Breast epithelium (tissue), 4 donors: ENCODE results near the gene FTH1. TPM values are rescaled to one million over a fixed set of nuclear protein-coding genes. Genes with fewer than 3 reads are reported as not detected.

ENCODE experiments used
- DNase-seq, 2 donors: peaks; one replicate each; pipeline ENCODE4 v3.0.0-alpha.2; 2019; ENCODE audit warnings: low spot score in 2 of 2
- H3K27ac ChIP-seq, 2 donors: fragments of 200-600 bp; sonication (generic) in 1 of 2; one replicate each; pipeline ENCODE4 v1.5.1; 2016 to 2019; ENCODE audit warnings: mild to moderate bottlenecking in 1 of 2
- H3K27me3 ChIP-seq, 2 donors: fragments of 200-600 bp; sonication (generic) in 1 of 2; one replicate each; pipeline versions ENCODE4 v1.5.1 to v1.6.0; 2017 to 2019; ENCODE audit warnings: control low read depth in 1 of 2, mild to moderate bottlenecking in 1 of 2
- H3K36me3 ChIP-seq: fragments of 200-600 bp; one replicate; pipeline ENCODE4 v1.5.1; 2019
- H3K4me1 ChIP-seq, 2 donors: fragments of 200-600 bp; sonication (generic); one replicate each; pipeline ENCODE4 v1.5.1; 2016 to 2019; ENCODE audit warnings: control low read depth in 1 of 2
- H3K4me3 ChIP-seq, 3 donors: fragments of 200-600 bp; sonication (generic); 1 replicate in 2 of 3; 2 replicates in 1 of 3; pipeline ENCODE4 v1.5.1; 2016 to 2019; ENCODE audit warnings: mild to moderate bottlenecking in 3 of 3, moderate library complexity in 2 of 3
- H3K9me3 ChIP-seq, 2 donors: fragments of 200-600 bp; sonication (generic) in 1 of 2; one replicate each; pipeline ENCODE4 v1.5.1; 2016 to 2019; ENCODE audit warnings: control low read depth in 1 of 2
- POLR2A ChIP-seq: fragments of 450-650 bp; IDR thresholded peaks from one replicate; pipeline ENCODE4 v1.6.1; 2016; ENCODE audit warnings: antibody characterized with exemption, mild to moderate bottlenecking, moderate library complexity
- POLR2AphosphoS5 ChIP-seq, 3 donors: sonication (generic); formaldehyde crosslinking; IDR thresholded peaks; one replicate each; pipeline ENCODE4 v1.6.1; 2017; ENCODE audit warnings: antibody characterized with exemption in 3 of 3
- intact Hi-C: fragments of 100-400 bp; cut with DNase I; formaldehyde crosslinking; loops from one replicate; pipeline ENCODE4 v1.15.1; 2023; ENCODE audit warnings: low total_unique reads
- total RNA-seq, 3 donors: library from RNA; depleted of rRNA; stranded (reverse); fragments of >200 nt; gene quantifications; one replicate each; pipeline ENCODE4 v1.1.0, GENCODE V29; 2016
- TF ChIP-seq, protein P1 (sequence below), 3 donors: fragments of 450-650 bp; IDR thresholded peaks; one replicate each; pipeline ENCODE4 v1.5.1; 2016 to 2017; ENCODE audit warnings: antibody characterized with exemption in 3 of 3, mild to moderate bottlenecking in 3 of 3, moderate library complexity in 3 of 3

FTH1 gene
- total RNA-seq, 3 donors from 2014 or later: 2,151 to 6,439 (median 3,491) TPM

DNA sequence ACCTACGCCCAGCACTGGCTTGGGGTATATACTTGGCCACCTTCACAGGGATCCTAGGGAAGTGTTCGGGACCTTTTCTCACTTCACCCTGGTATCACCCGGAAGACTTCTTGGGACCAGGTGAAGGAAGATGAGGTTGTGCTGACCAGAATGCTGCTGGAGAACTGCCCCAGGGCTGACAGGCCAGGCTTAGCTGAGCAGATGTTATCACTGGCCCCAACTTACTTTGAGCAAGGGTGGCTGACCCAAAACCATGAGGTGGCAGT is 4.5 kb downstream of the FTH1 start:
- H3K27me3 ChIP-seq: no peaks in the 10 kb centered on the region
- intact Hi-C loops: no loop called here
- peak overlapping the region; percentile 98 to 100 for H3K27ac ChIP-seq
- TF ChIP-seq, protein P1, sequence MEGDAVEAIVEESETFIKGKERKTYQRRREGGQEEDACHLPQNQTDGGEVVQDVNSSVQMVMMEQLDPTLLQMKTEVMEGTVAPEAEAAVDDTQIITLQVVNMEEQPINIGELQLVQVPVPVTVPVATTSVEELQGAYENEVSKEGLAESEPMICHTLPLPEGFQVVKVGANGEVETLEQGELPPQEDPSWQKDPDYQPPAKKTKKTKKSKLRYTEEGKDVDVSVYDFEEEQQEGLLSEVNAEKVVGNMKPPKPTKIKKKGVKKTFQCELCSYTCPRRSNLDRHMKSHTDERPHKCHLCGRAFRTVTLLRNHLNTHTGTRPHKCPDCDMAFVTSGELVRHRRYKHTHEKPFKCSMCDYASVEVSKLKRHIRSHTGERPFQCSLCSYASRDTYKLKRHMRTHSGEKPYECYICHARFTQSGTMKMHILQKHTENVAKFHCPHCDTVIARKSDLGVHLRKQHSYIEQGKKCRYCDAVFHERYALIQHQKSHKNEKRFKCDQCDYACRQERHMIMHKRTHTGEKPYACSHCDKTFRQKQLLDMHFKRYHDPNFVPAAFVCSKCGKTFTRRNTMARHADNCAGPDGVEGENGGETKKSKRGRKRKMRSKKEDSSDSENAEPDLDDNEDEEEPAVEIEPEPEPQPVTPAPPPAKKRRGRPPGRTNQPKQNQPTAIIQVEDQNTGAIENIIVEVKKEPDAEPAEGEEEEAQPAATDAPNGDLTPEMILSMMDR (IDR thresholded peaks at IDR 0.05): no peak
- TF ChIP-seq POLR2AphosphoS5 (IDR thresholded peaks at IDR 0.05): peak in 1 of 3 donors; percentile 75
- H3K36me3 ChIP-seq: no peaks in the 10 kb centered on the region
- peaks cover 9 to 10% of the 10 kb centered on the region in 2 donors for H3K4me1 ChIP-seq
- peak overlapping the region in 1 of 3 donors; percentile 85 for H3K4me3 ChIP-seq
- DNase-seq: no peak
- H3K9me3 ChIP-seq: no peaks in the 10 kb centered on the region

DNA sequence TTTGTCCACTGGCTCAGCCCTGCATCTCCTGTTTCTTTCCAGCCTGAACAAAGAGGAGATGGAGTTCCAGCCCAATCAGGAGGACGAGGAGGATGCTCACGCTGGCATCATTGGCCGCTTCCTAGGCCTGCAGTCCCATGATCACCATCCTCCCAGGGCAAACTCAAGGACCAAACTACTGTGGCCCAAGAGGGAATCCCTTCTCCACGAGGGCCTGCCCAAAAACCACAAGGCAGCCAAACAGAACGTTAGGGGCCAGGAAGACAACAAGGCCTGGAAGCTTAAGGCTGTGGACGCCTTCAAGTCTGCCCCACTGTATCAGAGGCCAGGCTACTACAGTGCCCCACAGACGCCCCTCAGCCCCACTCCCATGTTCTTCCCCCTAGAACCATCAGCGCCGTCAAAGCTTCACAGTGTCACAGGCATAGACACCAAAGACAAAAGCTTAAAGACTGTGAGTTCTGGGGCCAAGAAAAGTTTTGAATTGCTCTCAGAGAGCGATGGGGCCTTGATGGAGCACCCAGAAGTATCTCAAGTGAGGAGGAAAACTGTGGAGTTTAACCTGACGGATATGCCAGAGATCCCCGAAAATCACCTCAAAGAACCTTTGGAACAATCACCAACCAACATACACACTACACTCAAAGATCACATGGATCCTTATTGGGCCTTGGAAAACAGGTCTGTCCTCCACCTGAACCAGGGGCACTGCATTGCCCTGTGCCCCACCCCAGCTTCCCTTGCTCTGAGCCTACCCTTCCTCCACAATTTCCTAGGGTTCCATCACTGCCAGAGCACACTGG is 5.0 kb downstream of the FTH1 start:
- H3K27ac ChIP-seq: peak overlapping the region; percentile 98 to 100
- no peaks in the 10 kb centered on the region for H3K27me3 ChIP-seq
- TF ChIP-seq POLR2A (no peak), POLR2AphosphoS5 (IDR thresholded peaks at IDR 0.05) (no peak)
- TF ChIP-seq, protein P1 (IDR thresholded peaks at IDR 0.05): no peak
- H3K4me1 ChIP-seq: peaks cover 9 to 10% of the 10 kb centered on the region in 2 donors
- H3K4me3 ChIP-seq: peak overlapping the region in 1 of 3 donors; percentile 85
- H3K36me3 ChIP-seq: no peaks in the 10 kb centered on the region
- no peaks in the 10 kb centered on the region for H3K9me3 ChIP-seq
- intact Hi-C loops: no loop called here
- DNase-seq: no peak

DNA sequence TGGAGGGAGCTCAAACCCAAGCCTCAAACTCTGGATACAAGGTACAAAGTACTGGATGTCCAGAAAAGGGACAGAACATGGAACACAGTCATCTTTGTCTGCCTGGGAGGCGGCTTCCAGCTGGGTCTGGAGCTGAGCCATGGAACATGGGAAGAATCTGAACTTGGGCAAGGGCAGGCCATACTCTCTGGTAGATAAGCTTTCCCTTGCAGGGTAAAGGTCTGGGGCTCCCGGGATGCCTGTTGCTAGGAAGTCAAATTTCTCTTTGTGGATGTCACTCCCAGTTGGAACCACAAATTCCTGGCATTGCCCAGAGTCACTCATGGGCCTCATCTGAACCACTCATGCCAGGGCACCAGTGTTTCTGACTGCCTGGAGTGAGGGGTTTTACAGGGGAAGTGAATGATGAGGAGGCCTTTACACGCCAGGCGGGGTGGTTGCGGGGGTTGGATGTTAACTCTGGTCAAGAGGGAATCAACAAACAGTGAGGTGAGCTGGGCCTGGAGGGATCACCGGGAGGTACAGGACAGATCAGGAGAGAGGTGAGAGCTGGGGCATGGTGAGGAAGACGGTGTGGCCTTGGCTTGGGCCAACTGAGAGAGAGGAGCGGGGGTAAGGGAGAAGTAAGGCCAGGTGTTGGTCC is 5.7 kb downstream of the FTH1 start:
- Histone ChIP-seq H3K9me3 (no peaks in the 10 kb centered on the region), H3K4me3 (no peak overlapping the region), H3K27ac (peak overlapping the region; percentile 98 to 100), H3K4me1 (peaks cover 9 to 10% of the 10 kb centered on the region in 2 donors), H3K36me3 (no peaks in the 10 kb centered on the region), H3K27me3 (no peaks in the 10 kb centered on the region)
- no peak for TF ChIP-seq POLR2AphosphoS5 (IDR thresholded peaks at IDR 0.05)
- TF ChIP-seq POLR2A: no peak
- TF ChIP-seq, protein P1 (IDR thresholded peaks at IDR 0.05): no peak
- intact Hi-C loops: no loop called here
- no peak for DNase-seq

DNA sequence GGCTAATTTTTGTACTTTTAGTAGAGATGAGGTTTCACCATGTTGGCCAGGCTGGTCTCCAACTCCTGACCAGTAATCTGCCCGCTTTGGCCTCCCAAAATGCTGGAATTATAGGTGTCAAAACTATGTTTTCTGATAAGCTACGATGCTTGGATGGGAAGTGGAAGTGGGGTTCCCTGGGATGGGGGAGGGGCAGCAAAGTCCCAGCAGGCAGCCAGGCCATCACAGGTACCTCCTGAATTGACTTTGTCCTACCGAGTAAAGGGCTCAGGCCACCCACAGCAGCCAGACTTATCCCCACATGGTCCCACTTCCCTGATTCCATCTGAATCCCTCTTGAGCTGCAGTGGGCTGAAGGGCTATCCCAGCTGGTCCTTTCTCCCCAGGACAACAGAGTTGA is 6.9 kb downstream of the FTH1 start:
- Histone ChIP-seq H3K4me1 (peaks cover 10 to 13% of the 10 kb centered on the region in 2 donors), H3K27me3 (no peaks in the 10 kb centered on the region), H3K9me3 (no peaks in the 10 kb centered on the region), H3K36me3 (no peaks in the 10 kb centered on the region), H3K27ac (peak overlapping the region; percentile 60 to 98), H3K4me3 (no peak overlapping the region)
- no peak for DNase-seq
- TF ChIP-seq POLR2AphosphoS5 (IDR thresholded peaks at IDR 0.05): no peak
- TF ChIP-seq POLR2A: no peak
- TF ChIP-seq, protein P1 (IDR thresholded peaks at IDR 0.05): no peak
- intact Hi-C loops: no loop called here

DNA sequence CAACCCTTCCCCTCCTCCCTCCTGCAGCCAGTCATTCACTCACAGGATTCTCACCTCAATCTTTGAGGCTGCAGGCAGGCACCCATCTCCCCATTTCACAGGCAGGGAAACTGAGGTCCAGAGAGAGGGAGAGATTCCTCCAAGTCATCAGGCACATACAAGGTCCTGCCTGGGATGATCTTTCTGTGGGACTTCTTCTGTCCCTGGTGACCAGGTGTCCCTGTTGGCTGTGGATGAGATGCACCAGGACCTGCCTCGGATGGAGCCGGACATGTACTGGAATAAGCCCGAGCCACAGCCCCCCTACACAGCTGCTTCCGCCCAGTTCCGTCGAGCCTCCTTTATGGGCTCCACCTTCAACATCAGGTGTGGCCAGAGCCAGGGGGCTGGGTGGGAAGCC is 7.8 kb downstream of the FTH1 start:
- Histone ChIP-seq H3K36me3 (no peaks in the 10 kb centered on the region), H3K27ac (peak overlapping the region; percentile 12 to 25), H3K9me3 (no peaks in the 10 kb centered on the region), H3K27me3 (no peaks in the 10 kb centered on the region), H3K4me3 (no peak overlapping the region), H3K4me1 (peaks cover 10 to 16% of the 10 kb centered on the region in 2 donors)
- no peak for DNase-seq
- intact Hi-C loops: loop anchor here (10.0 kb wide), 1 partner anchor 125 kb away; no protein-coding TSS in a partner anchor
- no peak for TF ChIP-seq POLR2AphosphoS5 (IDR thresholded peaks at IDR 0.05)
- TF ChIP-seq POLR2A: no peak
- TF ChIP-seq, protein P1 (IDR thresholded peaks at IDR 0.05): no peak
